Measurements from ENCODE around the gene SLC37A1. TPM values are rescaled to one million over a fixed set of nuclear protein-coding genes. Genes with fewer than 3 reads are reported as not detected.

SLC37A1 gene
- total RNA-seq, 4 donors from 2014 or later, result 66.0 to 249 (median 195) TPM

DNA sequence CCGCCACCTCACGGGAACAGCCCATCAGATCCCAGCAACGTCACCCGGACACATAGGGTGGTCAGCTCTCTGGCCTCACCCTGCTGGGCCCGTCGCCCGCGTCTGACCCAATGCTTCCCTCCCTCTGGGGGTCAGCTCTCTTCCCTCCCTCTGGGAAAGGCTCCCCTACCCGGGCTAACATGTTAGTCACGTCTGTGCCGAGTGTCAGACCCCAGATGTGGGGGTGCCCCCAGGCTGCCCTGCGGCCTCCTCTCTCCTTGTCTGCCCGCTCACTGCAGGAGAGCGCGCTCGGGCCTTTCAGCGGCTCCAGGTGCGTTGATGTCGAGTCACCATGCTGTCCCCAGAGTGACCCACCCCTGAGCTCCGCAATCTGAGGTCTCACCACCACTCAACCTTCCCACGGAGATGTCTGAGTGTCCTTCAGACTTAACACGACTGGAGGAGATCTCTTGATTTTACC is 34.3 kb downstream of the SLC37A1 start:
- Histone ChIP-seq H3K9me3 (no peaks in the 10 kb centered on the region), H3K36me3 (peaks cover 0 to 67% (median 0%) of the 10 kb centered on the region in 3 donors), H3K27ac (no peak overlapping the region), H3K4me1 (no peaks in the 10 kb centered on the region), H3K4me3 (no peak overlapping the region), H3K27me3 (no peaks in the 10 kb centered on the region)
- peak in 2 of 3 donors; percentile 31 to 40 for DNase-seq
- TF ChIP-seq POLR2A (IDR thresholded peaks at IDR 0.05), result no peak

DNA sequence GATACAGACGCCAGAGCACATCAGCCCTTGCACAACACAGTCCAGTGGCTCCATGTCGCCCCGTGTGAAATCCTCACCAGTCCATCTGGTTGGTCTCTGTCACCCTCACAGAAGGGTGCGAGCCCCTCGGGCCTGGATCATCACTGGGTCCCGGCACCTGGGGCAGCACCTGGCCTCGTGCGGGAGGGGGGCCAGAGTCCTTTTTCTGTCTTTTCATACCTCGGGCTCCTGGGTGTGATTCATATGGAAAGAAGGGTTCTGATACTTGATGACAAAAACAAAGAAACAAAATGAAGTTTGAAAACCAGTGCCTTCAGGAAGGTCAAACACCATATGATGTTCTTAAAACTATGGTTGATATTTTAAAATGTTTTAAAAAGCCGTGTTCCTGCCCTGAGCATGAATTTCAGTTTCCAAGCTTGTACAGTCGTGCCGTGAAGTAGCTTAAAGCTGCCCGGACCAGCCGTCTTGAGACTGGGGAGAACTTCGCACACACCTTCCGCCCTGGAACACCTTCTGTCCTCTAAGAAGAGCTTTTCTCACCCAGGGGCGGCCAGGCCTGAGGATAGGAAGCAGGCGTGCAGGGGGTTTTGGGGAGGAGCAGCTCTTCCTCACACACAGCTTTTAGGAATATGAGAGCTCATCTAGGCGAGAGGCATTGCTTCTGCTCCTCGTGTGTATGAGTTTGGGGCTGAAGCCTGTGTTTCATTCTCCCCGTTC is 35.2 kb downstream of the SLC37A1 start:
- H3K36me3 ChIP-seq, result peaks cover 0 to 62% (median 0%) of the 10 kb centered on the region in 3 donors
- H3K27ac ChIP-seq, result no peak overlapping the region
- H3K9me3 ChIP-seq, result no peaks in the 10 kb centered on the region
- no peaks in the 10 kb centered on the region for H3K27me3 ChIP-seq
- peak in 2 of 3 donors; percentile 36 to 41 for DNase-seq
- H3K4me1 ChIP-seq, result no peaks in the 10 kb centered on the region
- H3K4me3 ChIP-seq, result no peak overlapping the region
- TF ChIP-seq, protein P1, sequence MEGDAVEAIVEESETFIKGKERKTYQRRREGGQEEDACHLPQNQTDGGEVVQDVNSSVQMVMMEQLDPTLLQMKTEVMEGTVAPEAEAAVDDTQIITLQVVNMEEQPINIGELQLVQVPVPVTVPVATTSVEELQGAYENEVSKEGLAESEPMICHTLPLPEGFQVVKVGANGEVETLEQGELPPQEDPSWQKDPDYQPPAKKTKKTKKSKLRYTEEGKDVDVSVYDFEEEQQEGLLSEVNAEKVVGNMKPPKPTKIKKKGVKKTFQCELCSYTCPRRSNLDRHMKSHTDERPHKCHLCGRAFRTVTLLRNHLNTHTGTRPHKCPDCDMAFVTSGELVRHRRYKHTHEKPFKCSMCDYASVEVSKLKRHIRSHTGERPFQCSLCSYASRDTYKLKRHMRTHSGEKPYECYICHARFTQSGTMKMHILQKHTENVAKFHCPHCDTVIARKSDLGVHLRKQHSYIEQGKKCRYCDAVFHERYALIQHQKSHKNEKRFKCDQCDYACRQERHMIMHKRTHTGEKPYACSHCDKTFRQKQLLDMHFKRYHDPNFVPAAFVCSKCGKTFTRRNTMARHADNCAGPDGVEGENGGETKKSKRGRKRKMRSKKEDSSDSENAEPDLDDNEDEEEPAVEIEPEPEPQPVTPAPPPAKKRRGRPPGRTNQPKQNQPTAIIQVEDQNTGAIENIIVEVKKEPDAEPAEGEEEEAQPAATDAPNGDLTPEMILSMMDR (IDR thresholded peaks at IDR 0.05), result no peak
- TF ChIP-seq POLR2A (IDR thresholded peaks at IDR 0.05), result no peak

DNA sequence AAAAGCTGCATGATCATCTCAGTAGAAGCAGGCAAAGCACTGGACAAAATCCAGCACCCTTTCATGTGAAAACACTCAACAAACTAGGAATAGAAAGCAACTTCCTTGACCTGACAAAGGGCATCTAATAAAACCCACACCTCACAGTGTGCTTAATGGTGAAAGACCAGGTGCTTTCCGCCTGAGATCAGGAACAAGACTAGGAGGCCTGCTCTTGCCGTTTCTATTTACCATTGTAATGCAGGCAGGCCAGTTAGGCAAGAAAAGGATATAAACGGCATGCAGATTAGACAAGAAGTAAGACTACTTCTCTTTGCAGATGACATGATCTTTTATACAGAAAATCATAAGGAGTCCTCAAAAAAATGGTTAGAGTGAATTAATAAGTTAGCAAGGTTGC is 37.2 kb downstream of the SLC37A1 start:
- DNase-seq, result peak in 1 of 3 donors; percentile 37
- no peak overlapping the region for H3K27ac ChIP-seq
- H3K27me3 ChIP-seq, result no peaks in the 10 kb centered on the region
- H3K36me3 ChIP-seq, result peaks cover 0 to 61% (median 0%) of the 10 kb centered on the region in 3 donors
- no peaks in the 10 kb centered on the region for H3K4me1 ChIP-seq
- no peak for TF ChIP-seq POLR2A (IDR thresholded peaks at IDR 0.05)
- TF ChIP-seq, protein P1 (IDR thresholded peaks at IDR 0.05), result no peak
- H3K4me3 ChIP-seq, result no peak overlapping the region
- H3K9me3 ChIP-seq, result no peaks in the 10 kb centered on the region

DNA sequence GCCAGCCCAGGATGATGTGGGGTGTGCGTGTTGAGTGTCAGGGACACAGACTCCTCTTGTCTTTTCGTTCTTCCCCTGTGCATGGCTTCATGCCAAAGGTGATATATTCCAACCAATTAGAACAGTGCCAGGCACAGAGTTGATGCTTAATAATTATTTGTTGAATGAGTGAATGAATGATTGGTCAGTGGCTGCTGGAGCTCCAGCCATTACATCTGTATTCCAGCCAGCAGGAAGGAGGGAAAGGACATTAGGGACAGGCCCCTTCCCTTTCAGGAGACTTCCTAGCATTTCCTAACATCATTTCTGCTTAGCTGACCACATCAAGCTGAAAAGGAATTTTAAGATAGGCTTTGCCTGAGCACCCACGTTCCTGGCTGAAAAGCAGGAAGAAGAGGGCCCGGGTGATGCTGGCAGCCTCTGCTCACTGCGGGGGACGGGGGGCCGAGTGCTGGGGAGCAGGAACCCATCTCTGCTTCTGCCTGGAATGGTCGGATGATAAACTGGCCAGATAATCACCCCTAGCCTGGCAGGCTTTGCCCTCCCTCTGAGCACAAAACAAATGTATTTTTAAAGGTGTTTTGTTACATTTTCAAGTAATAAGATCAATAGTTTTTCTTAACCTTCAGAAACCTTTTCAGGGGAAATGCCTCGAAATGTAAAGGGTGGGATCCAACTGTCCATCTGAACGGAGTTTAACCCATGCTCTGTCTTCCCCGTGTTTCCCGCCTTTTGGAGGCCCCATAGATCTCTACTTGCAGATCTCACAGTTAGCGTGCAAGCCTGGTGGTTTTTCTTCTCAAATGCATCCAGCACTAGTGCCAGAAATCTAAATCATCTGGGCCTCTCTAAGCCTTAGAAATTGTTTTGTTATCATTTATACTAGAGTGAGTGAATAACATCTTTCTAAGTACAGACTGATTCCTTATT is 39.0 kb downstream of the SLC37A1 start:
- DNase-seq, result peak in 1 of 3 donors; percentile 14
- peaks cover 0 to 61% (median 0%) of the 10 kb centered on the region in 3 donors for H3K36me3 ChIP-seq
- no peaks in the 10 kb centered on the region for H3K4me1 ChIP-seq
- no peaks in the 10 kb centered on the region for H3K27me3 ChIP-seq
- H3K9me3 ChIP-seq, result no peaks in the 10 kb centered on the region
- TF ChIP-seq, protein P1 (IDR thresholded peaks at IDR 0.05), result no peak
- TF ChIP-seq POLR2A (IDR thresholded peaks at IDR 0.05), result no peak
- no peak overlapping the region for H3K4me3 ChIP-seq
- H3K27ac ChIP-seq, result no peak overlapping the region

DNA sequence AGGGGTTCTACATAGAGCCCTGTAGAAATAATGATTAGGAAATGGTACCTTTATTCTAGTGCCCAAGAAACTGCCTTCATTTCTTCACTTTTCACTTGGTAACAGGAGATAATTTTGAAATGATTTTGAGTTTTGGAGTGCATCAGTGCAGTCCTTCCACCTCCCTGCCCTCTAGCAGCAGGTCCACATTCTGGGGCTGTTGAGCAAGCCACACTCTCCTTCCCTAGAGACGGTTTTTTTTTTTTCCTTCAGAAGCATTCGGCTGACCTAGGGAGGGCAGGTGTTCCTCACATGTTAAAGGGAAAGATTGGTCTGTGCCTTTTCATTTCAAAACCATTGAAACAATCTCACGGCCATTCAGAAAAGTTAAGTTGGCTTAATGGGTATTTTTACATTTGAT is 39.8 kb downstream of the SLC37A1 start:
- no peak for TF ChIP-seq POLR2A (IDR thresholded peaks at IDR 0.05)
- TF ChIP-seq, protein P1 (IDR thresholded peaks at IDR 0.05), result no peak
- H3K4me3 ChIP-seq, result no peak overlapping the region
- DNase-seq, result no peak
- H3K9me3 ChIP-seq, result no peaks in the 10 kb centered on the region
- no peaks in the 10 kb centered on the region for H3K27me3 ChIP-seq
- H3K27ac ChIP-seq, result no peak overlapping the region
- peaks cover 0 to 61% (median 0%) of the 10 kb centered on the region in 3 donors for H3K36me3 ChIP-seq
- H3K4me1 ChIP-seq, result no peaks in the 10 kb centered on the region
